H9 (cell line): Measurements from ENCODE around the gene ADRB1. TPM values are rescaled to one million over a fixed set of nuclear protein-coding genes. Genes with fewer than 3 reads are reported as not detected.

Experiments used
- DNase-seq: peaks from one replicate; pipeline ENCODE4 v3.0.0-alpha.2; 2017
- H2AFZ ChIP-seq: one replicate; pipeline ENCODE4 v1.6.1; 2013; ENCODE audit warnings: mild to moderate bottlenecking, low read length, control low read depth, moderate library complexity
- H2AK5ac ChIP-seq: 2 replicates; pipeline ENCODE4 v1.6.1; 2013; ENCODE audit warnings: low read length, control low read depth, mixed read lengths; ENCODE audit not compliant: insufficient read length
- H2BK120ac ChIP-seq: one replicate; pipeline ENCODE4 v1.6.1; 2013; ENCODE audit warnings: low read depth, mild to moderate bottlenecking, low read length, control low read depth, inconsistent platforms; ENCODE audit not compliant: poor library complexity, severe bottlenecking
- H2BK12ac ChIP-seq: 2 replicates; pipeline ENCODE4 v1.6.1; 2013; ENCODE audit warnings: low read length, control low read depth, mixed read lengths, low read depth; ENCODE audit not compliant: insufficient read length
- H2BK15ac ChIP-seq: 2 replicates; pipeline ENCODE4 v1.6.1; 2013; ENCODE audit warnings: low read depth, low read length, control low read depth
- H2BK20ac ChIP-seq: one replicate; pipeline ENCODE4 v1.6.1; 2013; ENCODE audit warnings: low read depth, mild to moderate bottlenecking, low read length, control low read depth, inconsistent platforms; ENCODE audit not compliant: poor library complexity, severe bottlenecking
- H2BK5ac ChIP-seq: 2 replicates; pipeline ENCODE4 v1.6.1; 2013; ENCODE audit warnings: low read length, control low read depth, mixed read lengths; ENCODE audit not compliant: insufficient read length
- H3K14ac ChIP-seq: 2 replicates; pipeline ENCODE4 v1.6.1; 2013; ENCODE audit warnings: low read length, control low read depth; ENCODE audit not compliant: insufficient read depth
- H3K18ac ChIP-seq: 2 replicates; pipeline ENCODE4 v1.6.1; 2013; ENCODE audit warnings: low read depth, mild to moderate bottlenecking, mixed read lengths, low read length, control low read depth; ENCODE audit not compliant: insufficient read length
- H3K23ac ChIP-seq: 2 replicates; pipeline ENCODE4 v1.6.1; 2013; ENCODE audit warnings: low read length, control low read depth, mixed read lengths, low read depth; ENCODE audit not compliant: insufficient read length
- H3K23me2 ChIP-seq: 2 replicates; pipeline ENCODE4 v1.6.1; 2013; ENCODE audit warnings: low read depth, mild to moderate bottlenecking, mixed read lengths, low read length, control low read depth; ENCODE audit not compliant: insufficient read length, poor library complexity, severe bottlenecking
- H3K27ac ChIP-seq: 2 replicates; pipeline ENCODE4 v1.5.1; 2013; ENCODE audit warnings: low read length, control low read depth, mixed read lengths, low read depth; ENCODE audit not compliant: insufficient read length
- H3K27me3 ChIP-seq: 2 replicates; pipeline ENCODE4 v1.6.1; 2013; ENCODE audit warnings: low read length, control low read depth, inconsistent platforms; ENCODE audit not compliant: insufficient read depth
- H3K4ac ChIP-seq: 2 replicates; pipeline ENCODE4 v1.6.1; 2013; ENCODE audit warnings: low read depth, mild to moderate bottlenecking, control low read depth, inconsistent platforms, low read length, moderate library complexity
- H3K4me1 ChIP-seq: 2 replicates; pipeline ENCODE4 v1.6.1; 2013; ENCODE audit warnings: low read length, control low read depth, inconsistent platforms; ENCODE audit not compliant: insufficient read depth
- H3K4me2 ChIP-seq: 2 replicates; pipeline ENCODE4 v1.6.1; 2013; ENCODE audit warnings: low read length, control low read depth, mixed read lengths; ENCODE audit not compliant: insufficient read length, insufficient read depth
- H3K56ac ChIP-seq: 2 replicates; pipeline ENCODE4 v1.6.1; 2013; ENCODE audit warnings: low read depth, mild to moderate bottlenecking, mixed read lengths, low read length, control low read depth; ENCODE audit not compliant: insufficient read length
- H3K79me1 ChIP-seq: 2 replicates; pipeline ENCODE4 v1.6.1; 2013; ENCODE audit warnings: low read depth, mild to moderate bottlenecking, moderate library complexity, low read length, control low read depth, inconsistent platforms; ENCODE audit not compliant: insufficient read depth, poor library complexity, severe bottlenecking
- H3K79me2 ChIP-seq: 2 replicates; pipeline ENCODE4 v1.6.1; 2013; ENCODE audit warnings: low read length, control low read depth, inconsistent platforms; ENCODE audit not compliant: insufficient read depth
- H3K9ac ChIP-seq: 2 replicates; pipeline ENCODE4 v1.6.1; 2013; ENCODE audit warnings: low read length, control low read depth, mixed read lengths; ENCODE audit not compliant: insufficient read length; ENCODE audit errors: extremely low read depth
- H3K9me3 ChIP-seq: one replicate; pipeline ENCODE4 v1.6.1; 2013; ENCODE audit warnings: low read depth, low read length, inconsistent platforms; ENCODE audit not compliant: control insufficient read depth
- H3T11ph ChIP-seq: one replicate; pipeline ENCODE4 v1.6.1; 2013; ENCODE audit warnings: mild to moderate bottlenecking, low read length, control low read depth, inconsistent platforms
- H4K20me1 ChIP-seq: one replicate; pipeline ENCODE4 v1.6.1; 2013; ENCODE audit not compliant: control insufficient read depth, insufficient read length, insufficient read depth
- H4K5ac ChIP-seq: 2 replicates; pipeline ENCODE4 v1.6.1; 2013; ENCODE audit warnings: low read depth, mild to moderate bottlenecking, mixed read lengths, low read length, control low read depth; ENCODE audit not compliant: insufficient read length
- H4K8ac ChIP-seq: replicated peaks from 2 replicates; pipeline ENCODE4 v1.6.1; 2013; ENCODE audit warnings: low read length, control low read depth, mixed read lengths, low read depth; ENCODE audit not compliant: insufficient read length
- H4K91ac ChIP-seq: 2 replicates; pipeline ENCODE4 v1.6.1; 2013; ENCODE audit warnings: low read depth, mild to moderate bottlenecking, moderate library complexity, mixed read lengths, low read length, control low read depth; ENCODE audit not compliant: insufficient read length
- H3K27ac Mint-ChIP-seq, 3 experiments: 2 replicates in 2 of 3; 3 replicates in 1 of 3; pipeline ENCODE4 v1.8.0; 2020 to 2021; ENCODE audit warnings: mixed read lengths in 3 of 3, mild to moderate bottlenecking in 1 of 3, moderate library complexity in 1 of 3
- H3K27me3 Mint-ChIP-seq: 2 replicates; pipeline ENCODE4 v1.8.0; 2021; ENCODE audit warnings: low read depth, mild to moderate bottlenecking, moderate library complexity, mixed read lengths
- H3K36me3 Mint-ChIP-seq, 3 experiments: 2 replicates in 2 of 3; 3 replicates in 1 of 3; pipeline ENCODE4 v1.8.0; 2020 to 2021; ENCODE audit warnings: low read depth in 3 of 3, mixed read lengths in 3 of 3; ENCODE audit not compliant: insufficient read depth in 1 of 3
- H3K4me1 Mint-ChIP-seq, 2 experiments: 2 replicates each; pipeline ENCODE4 v1.8.0; 2020; ENCODE audit warnings: mixed read lengths in 2 of 2
- H3K4me3 Mint-ChIP-seq, 2 experiments: 2 replicates in 1 of 2; 3 replicates in 1 of 2; pipeline ENCODE4 v1.8.0; 2020 to 2021; ENCODE audit warnings: mild to moderate bottlenecking in 2 of 2, mixed read lengths in 2 of 2, moderate library complexity in 1 of 2
- H3K9me3 Mint-ChIP-seq, 2 experiments: 2 replicates in 1 of 2; 3 replicates in 1 of 2; pipeline ENCODE4 v1.8.0; 2020; ENCODE audit warnings: mild to moderate bottlenecking in 2 of 2, mixed read lengths in 2 of 2, moderate library complexity in 1 of 2
- WGBS: extraction: QIAGEN DNeasy Blood & Tissue Kit; methylation state at CpG from one replicate; pipeline ENCODE4 v1.1.7; 2013; ENCODE audit warnings: missing lambda C conversion rate, low lambda C conversion rate, mixed read lengths; ENCODE audit not compliant: insufficient read length; ENCODE audit errors: extremely low coverage; 5-methylcytosine and 5-hydroxymethylcytosine counted together
- total RNA-seq: library from RNA; stranded (reverse); gene quantifications from 2 replicates; pipeline ENCODE4 v1.2.1, GENCODE V29; 2021
- TF ChIP-seq, protein P1 (sequence below): fragments of 200-600 bp; sonication (generic); conservative IDR thresholded peaks from 3 replicates; pipeline ENCODE4 v1.8.0; 2021; ENCODE audit warnings: antibody characterized with exemption, mild to moderate bottlenecking

ADRB1 gene
- total RNA-seq, 1 experiment from 2014 or later, result 0.13 TPM

DNA sequence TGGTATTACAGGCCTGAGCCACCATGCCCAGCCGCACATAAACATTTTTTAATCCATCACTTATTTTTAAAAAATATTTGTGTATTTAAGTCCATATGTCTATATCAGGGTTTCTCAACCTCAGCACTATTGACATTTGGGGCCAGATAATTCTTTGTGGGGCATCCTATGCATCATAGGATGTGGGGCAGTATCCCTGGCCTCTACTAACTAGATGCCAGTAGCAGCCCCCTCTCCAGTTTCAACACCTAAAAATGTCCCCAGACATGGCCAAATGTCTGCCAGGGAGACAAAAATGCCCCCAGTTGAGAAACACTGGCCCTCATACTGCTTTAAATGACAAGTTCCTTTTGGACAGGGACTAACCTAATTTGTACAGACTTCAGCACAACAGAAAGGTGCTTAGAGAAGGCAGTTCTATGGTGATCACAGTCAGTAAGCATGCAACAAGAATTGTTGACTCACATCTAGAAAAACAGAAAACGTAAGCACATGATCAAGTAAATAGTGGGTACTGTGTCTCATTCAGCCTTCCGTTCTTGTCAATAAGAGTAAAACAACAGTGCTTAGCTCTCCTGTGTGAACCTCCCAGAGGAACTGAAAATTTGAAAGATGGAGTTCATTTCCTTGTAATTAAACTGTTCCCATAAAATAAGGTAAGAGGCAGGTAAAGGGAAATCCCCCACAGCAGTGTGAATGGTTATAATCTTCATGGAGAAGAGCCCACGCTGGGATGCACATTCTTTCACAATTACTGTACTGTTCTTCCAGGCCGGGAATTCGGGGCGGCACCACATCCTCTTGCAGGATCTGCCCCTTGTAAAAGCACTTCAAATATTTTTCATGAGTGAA is 17.3 kb upstream of the ADRB1 start:
- no peak overlapping the region for H3K4ac ChIP-seq
- no peak for DNase-seq
- H2BK20ac ChIP-seq, result no peak overlapping the region
- H3K4me3 Mint-ChIP-seq, result no peak overlapping the region
- no peak overlapping the region for H2BK5ac ChIP-seq
- no peak overlapping the region for H3K4me2 ChIP-seq
- H2BK15ac ChIP-seq, result no peak overlapping the region
- H2BK12ac ChIP-seq, result no peak overlapping the region
- H3K27ac ChIP-seq, result no peak overlapping the region
- H3K27me3 ChIP-seq, result no peaks in the 10 kb centered on the region
- H2AK5ac ChIP-seq, result no peak overlapping the region
- H4K8ac ChIP-seq, result no peak overlapping the region
- H4K91ac ChIP-seq, result no peak overlapping the region
- no peak overlapping the region; a peak in 1 of 7 replicates for H3K27ac Mint-ChIP-seq
- no peak overlapping the region for H3K14ac ChIP-seq
- no CpG with 5 or more reads among the region's 7 CpGs for WGBS
- H3K27me3 Mint-ChIP-seq, result peaks cover 4% of the 10 kb centered on the region
- no peak overlapping the region for H3K23ac ChIP-seq
- H3K4me1 ChIP-seq, result no peaks in the 10 kb centered on the region
- no peaks in the 10 kb centered on the region for H4K20me1 ChIP-seq
- H3K9me3 ChIP-seq, result no peaks in the 10 kb centered on the region
- peaks cover 0 to 6% of the 10 kb centered on the region in 2 experiments; a peak in 3 of 4 replicates for H3K4me1 Mint-ChIP-seq
- H3K23me2 ChIP-seq, result no peaks in the 10 kb centered on the region
- H3K79me2 ChIP-seq, result no peaks in the 10 kb centered on the region
- no peak overlapping the region for H2AFZ ChIP-seq
- no peak overlapping the region for H3T11ph ChIP-seq
- H3K18ac ChIP-seq, result no peak overlapping the region
- no peaks in the 10 kb centered on the region for H3K9me3 Mint-ChIP-seq
- no peaks in the 10 kb centered on the region for H3K79me1 ChIP-seq
- no peak overlapping the region for H4K5ac ChIP-seq
- TF ChIP-seq, protein P1, sequence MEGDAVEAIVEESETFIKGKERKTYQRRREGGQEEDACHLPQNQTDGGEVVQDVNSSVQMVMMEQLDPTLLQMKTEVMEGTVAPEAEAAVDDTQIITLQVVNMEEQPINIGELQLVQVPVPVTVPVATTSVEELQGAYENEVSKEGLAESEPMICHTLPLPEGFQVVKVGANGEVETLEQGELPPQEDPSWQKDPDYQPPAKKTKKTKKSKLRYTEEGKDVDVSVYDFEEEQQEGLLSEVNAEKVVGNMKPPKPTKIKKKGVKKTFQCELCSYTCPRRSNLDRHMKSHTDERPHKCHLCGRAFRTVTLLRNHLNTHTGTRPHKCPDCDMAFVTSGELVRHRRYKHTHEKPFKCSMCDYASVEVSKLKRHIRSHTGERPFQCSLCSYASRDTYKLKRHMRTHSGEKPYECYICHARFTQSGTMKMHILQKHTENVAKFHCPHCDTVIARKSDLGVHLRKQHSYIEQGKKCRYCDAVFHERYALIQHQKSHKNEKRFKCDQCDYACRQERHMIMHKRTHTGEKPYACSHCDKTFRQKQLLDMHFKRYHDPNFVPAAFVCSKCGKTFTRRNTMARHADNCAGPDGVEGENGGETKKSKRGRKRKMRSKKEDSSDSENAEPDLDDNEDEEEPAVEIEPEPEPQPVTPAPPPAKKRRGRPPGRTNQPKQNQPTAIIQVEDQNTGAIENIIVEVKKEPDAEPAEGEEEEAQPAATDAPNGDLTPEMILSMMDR, result no peak
- no peak overlapping the region for H2BK120ac ChIP-seq
- H3K9ac ChIP-seq, result no peak overlapping the region
- H3K56ac ChIP-seq, result no peak overlapping the region
- H3K36me3 Mint-ChIP-seq, result no peaks in the 10 kb centered on the region
